ENCODE results near the gene SCAF4. TPM values are rescaled to one million over a fixed set of nuclear protein-coding genes. Genes with fewer than 3 reads are reported as not detected.

Gene SCAF4
- total and polyA plus RNA-seq, 4 donors = 11.3 to 29.7 (median 20.1) TPM

DNA sequence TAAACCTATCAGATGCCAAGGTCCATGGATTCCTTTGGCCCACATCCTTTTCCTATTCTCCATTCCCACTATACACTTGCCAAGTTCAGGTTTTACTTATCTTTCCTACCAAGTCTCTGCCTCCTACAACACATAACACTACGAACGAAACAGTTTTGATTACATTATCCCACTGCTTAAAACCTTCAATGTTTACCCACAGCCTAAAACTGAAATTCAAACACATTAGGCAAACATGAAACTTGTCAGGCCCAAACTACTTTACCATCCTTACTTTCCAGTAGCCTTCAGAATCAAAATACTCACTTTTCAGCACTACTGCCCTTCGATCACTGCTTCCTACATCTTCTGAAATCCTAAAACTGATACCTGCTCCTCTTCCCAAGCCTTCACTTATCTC, 3.0 kb downstream of the SCAF4 start:
- peak in 1 of 3 donors; percentile 11 for DNase-seq
- H3K4me1 ChIP-seq (ENCODE audit: control insufficient read depth in 5 of 5, insufficient read depth in 5 of 5, low read length in 5 of 5) = peaks cover 11 to 37% (median 27%) of the 10 kb centered on the region in 5 donors
- no peaks in the 10 kb centered on the region for H3K27me3 ChIP-seq (ENCODE audit: control insufficient read depth in 3 of 3, insufficient read depth in 3 of 3, low read length in 2 of 3)
- 55 to 81% methylated on average over 3 of the region's 3 CpGs for WGBS, 2 donors
- H3K4me3 ChIP-seq = no peak overlapping the region
- ATAC-seq (ENCODE audit: insufficient read depth, low FRiP score) = no peak
- TF ChIP-seq CTCF (IDR thresholded peaks at IDR 0.05; ENCODE audit: control extremely low read depth, extremely low read depth) = no peak
- no peak overlapping the region for H3K27ac ChIP-seq (ENCODE audit: low read depth in 1 of 2, low read length in 1 of 2)
- H3K36me3 ChIP-seq (ENCODE audit: control insufficient read depth in 4 of 4, insufficient read depth in 4 of 4, low read length in 4 of 4) = peaks cover 0 to 3% (median 0%) of the 10 kb centered on the region in 4 donors
- no peaks in the 10 kb centered on the region for H3K9me3 ChIP-seq (ENCODE audit: control insufficient read depth in 4 of 4, insufficient read depth in 3 of 4, low read length in 3 of 4)
- no peak overlapping the region for H3K9ac ChIP-seq (ENCODE audit: insufficient read depth in 1 of 2, low read length in 2 of 2)

DNA sequence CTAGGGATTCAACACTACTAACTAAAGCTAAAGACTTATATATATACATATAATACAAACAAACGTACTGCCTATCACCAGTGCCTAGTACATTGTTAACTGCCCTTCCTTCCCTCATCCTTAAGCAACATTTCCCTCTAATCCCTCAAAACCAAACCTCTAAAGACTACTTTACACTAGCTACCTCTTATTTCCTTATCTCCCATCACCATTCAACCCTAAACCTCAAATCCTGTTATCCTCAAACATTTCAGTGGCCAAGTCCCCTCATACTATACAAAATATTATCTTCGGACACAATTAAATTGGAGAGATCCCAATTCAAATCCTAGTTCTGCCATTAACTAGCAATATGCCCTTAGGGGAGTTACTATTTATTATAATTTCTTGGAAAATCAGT, 3.7 kb downstream of the SCAF4 start:
- TF ChIP-seq CTCF (IDR thresholded peaks at IDR 0.05; ENCODE audit: control extremely low read depth, extremely low read depth) = no peak
- DNase-seq (no peak), ATAC-seq (ENCODE audit: insufficient read depth, low FRiP score) (no peak)
- WGBS, 2 donors = 86 to 93% methylated on average over 2 of the region's 2 CpGs
- H3K27ac ChIP-seq (ENCODE audit: low read depth in 1 of 2, low read length in 1 of 2) = no peak overlapping the region
- peaks cover 0 to 3% (median 0%) of the 10 kb centered on the region in 4 donors for H3K36me3 ChIP-seq (ENCODE audit: control insufficient read depth in 4 of 4, insufficient read depth in 4 of 4, low read length in 4 of 4)
- H3K9me3 ChIP-seq (ENCODE audit: control insufficient read depth in 4 of 4, insufficient read depth in 3 of 4, low read length in 3 of 4) = no peaks in the 10 kb centered on the region
- H3K9ac ChIP-seq (ENCODE audit: insufficient read depth in 1 of 2, low read length in 2 of 2) = no peak overlapping the region
- H3K4me3 ChIP-seq = no peak overlapping the region
- peaks cover 8 to 33% (median 21%) of the 10 kb centered on the region in 5 donors for H3K4me1 ChIP-seq (ENCODE audit: control insufficient read depth in 5 of 5, insufficient read depth in 5 of 5, low read length in 5 of 5)
- H3K27me3 ChIP-seq (ENCODE audit: control insufficient read depth in 3 of 3, insufficient read depth in 3 of 3, low read length in 2 of 3) = no peaks in the 10 kb centered on the region

DNA sequence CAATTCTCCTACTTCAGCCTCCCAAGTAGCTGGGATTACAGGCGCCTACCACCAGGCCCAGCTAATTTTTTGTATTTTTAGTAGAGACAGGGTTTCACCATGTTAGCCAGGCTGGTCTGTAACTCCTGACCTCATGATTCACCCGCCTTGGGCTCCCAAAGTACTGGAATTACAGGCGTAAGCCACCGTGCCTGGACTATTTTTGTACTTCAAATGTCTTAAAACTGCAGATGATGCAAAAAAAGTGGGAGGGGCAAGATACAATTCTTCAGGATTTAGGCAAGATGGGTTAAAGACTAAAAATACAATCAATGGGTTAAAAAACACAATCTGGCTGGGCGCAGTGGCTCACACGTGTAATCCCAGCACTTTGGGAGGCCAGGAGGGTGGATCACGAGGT, 4.7 kb downstream of the SCAF4 start:
- no peak for ATAC-seq (ENCODE audit: insufficient read depth, low FRiP score)
- Histone ChIP-seq H3K36me3 (ENCODE audit: control insufficient read depth in 4 of 4, insufficient read depth in 4 of 4, low read length in 4 of 4) (peaks cover 0 to 3% (median 0%) of the 10 kb centered on the region in 4 donors), H3K27me3 (ENCODE audit: control insufficient read depth in 3 of 3, insufficient read depth in 3 of 3, low read length in 2 of 3) (no peaks in the 10 kb centered on the region), H3K27ac (ENCODE audit: low read depth in 1 of 2, low read length in 1 of 2) (no peak overlapping the region), H3K4me1 (ENCODE audit: control insufficient read depth in 5 of 5, insufficient read depth in 5 of 5, low read length in 5 of 5) (peaks cover 5 to 32% (median 14%) of the 10 kb centered on the region in 5 donors), H3K9me3 (ENCODE audit: control insufficient read depth in 4 of 4, insufficient read depth in 3 of 4, low read length in 3 of 4) (no peaks in the 10 kb centered on the region), H3K9ac (ENCODE audit: insufficient read depth in 1 of 2, low read length in 2 of 2) (no peak overlapping the region), H3K4me3 (no peak overlapping the region)
- 78 to 82% methylated on average over 7 of the region's 7 CpGs for WGBS, 2 donors
- TF ChIP-seq CTCF (IDR thresholded peaks at IDR 0.05; ENCODE audit: control extremely low read depth, extremely low read depth) = no peak
- DNase-seq = no peak

- H3K9ac ChIP-seq (ENCODE audit: insufficient read depth in 1 of 2, low read length in 2 of 2) = peak overlapping the region in 1 of 2 donors; percentile 38
- H3K27me3 ChIP-seq (ENCODE audit: control insufficient read depth in 3 of 3, insufficient read depth in 3 of 3, low read length in 2 of 3) = no peaks in the 10 kb centered on the region
- peaks cover 5 to 32% (median 14%) of the 10 kb centered on the region in 5 donors for H3K4me1 ChIP-seq (ENCODE audit: control insufficient read depth in 5 of 5, insufficient read depth in 5 of 5, low read length in 5 of 5)
- DNase-seq (no peak), ATAC-seq (ENCODE audit: insufficient read depth, low FRiP score) (no peak)
- no peak for TF ChIP-seq CTCF (IDR thresholded peaks at IDR 0.05; ENCODE audit: control extremely low read depth, extremely low read depth)
- no peak overlapping the region for H3K4me3 ChIP-seq
- no peaks in the 10 kb centered on the region for H3K9me3 ChIP-seq (ENCODE audit: control insufficient read depth in 4 of 4, insufficient read depth in 3 of 4, low read length in 3 of 4)
- 97 to 98% methylated on average over 4 of the region's 4 CpGs for WGBS, 2 donors
- H3K27ac ChIP-seq (ENCODE audit: low read depth in 1 of 2, low read length in 1 of 2) = no peak overlapping the region
- peaks cover 0 to 3% (median 0%) of the 10 kb centered on the region in 4 donors for H3K36me3 ChIP-seq (ENCODE audit: control insufficient read depth in 4 of 4, insufficient read depth in 4 of 4, low read length in 4 of 4)
Measured at GRCh38 chr21:31726407-31726806, 5.5 kb downstream of the SCAF4 start.

Data from lung (tissue), 12 donors.